COLO829 (cell line): ENCODE measurements around the gene KCNAB1.

Experiments
- DNase-seq: peaks from one replicate; pipeline ENCODE4 v3.0.0; 2012; ENCODE audit warnings: low spot score

Gene KCNAB1

GRCh38 chr3:156455839-156456238 lies 335.5 kb downstream of the KCNAB1 start:
- no peak for DNase-seq

DNA sequence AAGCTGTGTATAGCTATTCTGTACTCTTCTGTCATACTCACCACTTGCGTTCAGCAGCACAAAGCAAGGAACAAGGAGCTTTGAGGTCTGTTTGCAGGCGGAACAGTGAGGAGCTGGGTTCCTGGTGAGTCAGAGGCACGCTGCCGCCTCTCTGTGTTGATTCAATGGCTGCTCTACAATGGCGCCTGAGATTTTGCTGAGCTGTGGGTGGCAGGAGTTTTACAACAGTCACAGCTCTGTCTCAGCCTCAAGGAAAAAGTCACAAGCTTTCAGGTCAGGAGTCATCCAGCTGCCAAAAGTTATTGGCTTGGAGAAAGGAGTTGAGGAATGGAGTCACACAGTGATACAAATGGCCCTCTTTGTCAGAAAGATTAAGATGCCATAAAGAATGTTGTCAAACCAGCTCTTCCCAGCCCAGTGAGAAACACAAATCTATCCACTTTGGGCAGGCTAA lies 336.4 kb downstream of the KCNAB1 start:
- DNase-seq, result peak; percentile 92

DNA sequence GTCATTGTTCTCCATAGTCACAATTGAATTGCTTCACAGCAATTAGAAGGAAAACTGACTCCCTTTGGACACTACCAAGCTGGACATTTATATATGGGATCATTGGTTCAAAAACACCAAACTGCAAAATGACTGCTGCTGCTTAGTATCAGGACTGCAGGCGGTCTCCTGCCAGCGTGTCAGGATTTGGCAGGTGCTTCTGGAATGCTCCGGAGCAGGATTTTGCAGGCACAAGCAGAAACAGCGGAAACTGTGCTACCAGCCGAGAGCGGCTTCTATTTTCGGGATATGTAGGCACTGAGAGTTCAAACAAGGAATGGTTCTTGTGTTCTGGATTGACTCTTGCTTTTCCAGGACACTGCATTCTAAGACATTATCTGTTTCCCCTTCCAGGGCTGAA lies 339.1 kb downstream of the KCNAB1 start:
- no peak for DNase-seq

DNA sequence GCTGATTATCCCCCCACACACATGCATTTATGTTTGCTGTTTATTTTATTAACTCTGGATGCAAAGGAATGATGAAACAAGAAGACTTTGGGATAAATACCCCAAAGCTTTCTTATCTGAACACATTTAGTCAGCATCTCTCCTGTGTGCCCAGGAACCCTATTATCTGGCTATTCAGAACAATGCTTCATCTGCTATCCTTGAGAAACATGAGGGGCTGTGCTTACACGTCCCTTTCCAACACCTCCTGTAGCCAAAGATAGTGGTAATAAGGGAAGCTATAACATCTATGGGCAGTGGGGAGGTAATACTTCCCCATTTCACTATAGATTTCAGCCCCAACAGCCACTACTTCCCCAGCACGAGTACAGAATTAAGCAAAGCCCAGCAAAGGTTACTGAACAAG lies 339.8 kb downstream of the KCNAB1 start:
- no peak for DNase-seq

- no peak for DNase-seq
Observed at GRCh38 chr3:156461889-156462288, 341.5 kb downstream of the KCNAB1 start.

- no peak for DNase-seq
Observed at GRCh38 chr3:156463123-156463522, 342.7 kb downstream of the KCNAB1 start.

DNA sequence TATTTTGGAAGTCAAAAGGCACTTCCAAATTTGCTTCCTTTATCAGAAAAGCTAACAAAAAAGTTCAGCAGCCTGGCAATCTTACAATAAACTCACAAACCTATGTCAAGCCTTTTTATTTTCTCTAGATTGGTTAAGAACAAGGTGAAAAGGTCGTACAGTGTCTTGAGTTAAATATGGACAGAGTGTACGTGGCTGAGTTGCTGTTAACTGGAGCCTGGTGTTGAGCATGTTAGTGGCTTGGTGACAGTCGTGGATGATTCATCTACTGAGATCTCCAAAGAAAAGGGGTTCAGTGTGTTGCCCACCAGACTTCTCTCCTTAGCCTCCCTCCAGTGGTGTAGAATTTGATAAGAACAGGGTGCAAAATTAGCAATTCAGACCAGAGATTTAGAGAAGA lies 344.8 kb downstream of the KCNAB1 start:
- DNase-seq, result no peak

- DNase-seq, result no peak
Observed at GRCh38 chr3:156469456-156469855, 349.1 kb downstream of the KCNAB1 start.

DNA sequence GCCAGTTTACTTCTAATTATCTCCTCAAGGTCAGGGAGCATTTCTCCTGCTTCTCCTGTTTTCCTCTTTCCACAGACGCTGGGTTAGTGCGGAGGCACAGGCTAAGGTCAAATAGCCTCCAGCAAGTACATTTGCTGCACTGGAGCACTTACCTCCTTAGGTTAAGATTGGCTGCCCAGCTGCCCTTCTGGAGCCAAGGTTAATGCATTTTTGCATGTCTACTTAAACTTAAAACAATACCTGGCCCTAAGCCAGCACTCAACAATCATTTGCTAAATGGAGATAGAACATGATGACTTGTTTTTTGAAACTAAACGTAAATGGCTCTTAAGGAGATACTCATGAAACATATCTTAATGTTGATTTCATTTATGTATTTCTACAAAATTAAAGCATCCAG lies 351.1 kb downstream of the KCNAB1 start:
- no peak for DNase-seq

- DNase-seq, result no peak
Observed at GRCh38 chr3:156472150-156472549, 351.8 kb downstream of the KCNAB1 start.

DNA sequence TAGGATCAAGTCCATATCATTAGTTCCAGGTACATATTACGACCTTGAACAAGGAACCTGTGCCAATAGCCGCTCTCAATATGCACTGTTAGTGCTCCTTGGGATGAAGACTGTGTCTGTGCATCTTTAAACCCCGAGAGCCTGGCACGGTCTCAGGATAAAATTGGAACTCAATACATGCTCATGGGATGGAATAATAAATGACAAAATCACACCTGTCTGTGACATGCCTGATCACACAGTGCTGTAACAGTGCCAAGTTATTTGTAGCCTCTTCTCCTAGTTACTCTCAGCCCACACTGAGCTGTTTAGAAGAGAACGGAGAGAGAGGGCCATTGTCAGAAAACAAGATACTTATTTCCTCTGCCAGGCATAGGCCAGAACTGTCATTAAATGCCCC lies 352.3 kb downstream of the KCNAB1 start:
- no peak for DNase-seq

DNA sequence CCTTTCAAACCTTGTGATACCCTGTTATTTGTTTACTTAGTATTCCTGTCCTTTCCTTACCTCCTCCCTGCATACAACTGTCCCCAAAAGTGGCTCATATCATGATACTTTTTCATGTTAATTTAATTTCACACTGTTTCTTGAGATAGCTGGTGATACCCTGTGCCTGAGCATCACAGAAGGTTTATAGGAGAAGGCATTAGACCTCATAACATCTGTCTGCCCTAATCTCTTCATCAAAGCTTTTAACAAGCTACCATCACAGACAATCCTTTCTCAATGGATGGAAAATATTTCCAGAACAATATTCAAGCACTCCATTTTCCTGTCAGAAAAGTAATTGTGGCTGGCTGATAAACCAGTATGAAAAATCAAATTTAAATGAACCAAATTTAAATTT lies 353.0 kb downstream of the KCNAB1 start:
- no peak for DNase-seq

- peak; percentile 55 for DNase-seq
Observed at GRCh38 chr3:156474560-156475389, 354.4 kb downstream of the KCNAB1 start.

DNA sequence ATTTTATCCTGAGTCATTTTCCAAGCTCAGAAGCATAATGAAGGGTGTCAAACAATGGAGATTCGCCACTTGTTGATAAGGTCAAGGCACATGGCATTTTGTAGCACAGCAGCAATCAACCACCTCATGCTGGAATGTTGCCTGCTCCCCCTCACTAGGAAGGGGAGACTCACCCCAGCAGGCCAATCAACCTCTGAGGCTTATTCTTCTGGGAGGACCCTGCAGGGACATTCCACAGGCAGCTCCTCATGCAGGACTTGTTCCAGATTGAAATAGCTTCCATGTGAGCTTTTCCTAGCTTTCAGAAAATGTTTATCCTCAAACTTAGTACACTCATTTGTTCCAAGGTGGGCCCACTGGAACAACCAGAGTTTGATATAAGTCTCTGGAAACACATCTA lies 356.9 kb downstream of the KCNAB1 start:
- DNase-seq, result no peak

DNA sequence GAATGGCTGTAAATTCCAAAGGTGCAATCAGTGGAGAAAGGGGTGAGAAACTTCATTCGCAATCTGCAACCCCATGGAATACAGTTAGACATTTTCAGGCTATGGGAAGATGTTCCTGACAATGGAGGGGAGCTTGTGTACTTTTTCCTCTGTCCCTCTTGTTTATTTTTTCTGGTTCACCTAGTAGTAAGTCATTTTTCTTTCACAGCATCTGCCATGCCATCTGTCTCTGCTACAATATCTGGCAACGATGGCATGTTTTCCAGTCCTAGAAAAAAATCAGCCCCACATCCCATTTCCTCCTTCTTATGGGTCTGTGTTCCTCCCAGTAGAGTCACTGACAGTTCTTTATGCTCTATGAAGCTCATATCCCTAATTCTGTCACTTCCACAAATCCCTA lies 358.5 kb downstream of the KCNAB1 start:
- no peak for DNase-seq

DNA sequence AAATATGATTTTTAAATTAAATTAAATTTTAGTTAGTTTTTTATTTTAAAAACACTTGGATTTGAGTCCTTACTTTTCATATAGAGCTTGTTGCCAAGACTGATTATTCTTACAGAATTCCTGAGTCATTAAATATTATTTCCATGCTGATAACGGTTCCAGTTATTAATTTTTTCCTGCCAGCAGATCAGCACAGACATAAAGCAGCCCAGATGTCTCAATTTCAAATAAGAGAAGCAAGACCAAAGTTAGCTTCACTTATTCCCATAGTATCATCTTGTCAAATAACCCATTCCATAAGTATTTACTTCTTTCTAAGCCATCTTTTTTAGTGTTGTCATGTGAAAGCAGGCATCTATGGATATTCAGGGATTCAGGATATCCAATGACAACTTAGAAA lies 359.2 kb downstream of the KCNAB1 start:
- no peak for DNase-seq

DNA sequence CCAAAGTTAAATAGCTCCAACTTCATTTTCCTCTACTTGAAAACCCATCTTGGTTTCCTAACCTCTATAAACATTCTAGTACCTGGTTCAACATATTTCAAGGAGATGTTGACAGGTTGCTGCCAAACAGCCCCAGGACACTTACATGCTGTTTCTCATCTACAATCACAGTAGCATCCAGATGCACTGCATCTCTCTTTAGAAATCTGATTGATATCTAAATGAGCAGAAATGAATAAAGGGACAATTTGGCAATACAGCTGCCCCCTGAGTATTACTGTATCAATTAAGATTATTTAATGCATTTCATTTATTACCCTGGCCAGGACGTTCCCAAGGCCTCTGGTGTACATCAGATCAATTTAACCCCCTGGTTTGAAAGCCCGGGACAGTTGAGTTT lies 360.6 kb downstream of the KCNAB1 start:
- no peak for DNase-seq

- no peak for DNase-seq
Observed at GRCh38 chr3:156483002-156483401, 362.6 kb downstream of the KCNAB1 start.

DNA sequence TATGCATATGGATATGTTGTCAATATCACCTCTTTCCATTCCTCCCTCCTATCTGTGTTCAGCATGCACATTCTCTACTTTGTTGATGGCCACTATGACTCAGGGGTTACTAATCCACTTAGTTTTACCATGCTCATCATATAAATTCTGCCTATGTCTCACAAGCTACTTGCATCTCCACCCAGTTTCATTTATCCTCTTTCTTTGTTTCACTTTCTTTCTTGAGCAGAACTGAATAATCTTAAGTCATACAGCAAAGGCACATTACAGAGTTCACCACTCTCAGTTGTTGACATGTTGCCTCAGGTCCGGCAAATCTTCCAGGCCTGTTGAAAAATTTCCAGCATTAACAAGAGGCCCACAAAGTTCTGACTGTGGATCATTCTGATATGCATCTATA lies 363.0 kb downstream of the KCNAB1 start:
- DNase-seq, result peak; percentile 74

GRCh38 chr3:156483961-156484787 lies 363.8 kb downstream of the KCNAB1 start:
- peak; percentile 78 for DNase-seq

DNA sequence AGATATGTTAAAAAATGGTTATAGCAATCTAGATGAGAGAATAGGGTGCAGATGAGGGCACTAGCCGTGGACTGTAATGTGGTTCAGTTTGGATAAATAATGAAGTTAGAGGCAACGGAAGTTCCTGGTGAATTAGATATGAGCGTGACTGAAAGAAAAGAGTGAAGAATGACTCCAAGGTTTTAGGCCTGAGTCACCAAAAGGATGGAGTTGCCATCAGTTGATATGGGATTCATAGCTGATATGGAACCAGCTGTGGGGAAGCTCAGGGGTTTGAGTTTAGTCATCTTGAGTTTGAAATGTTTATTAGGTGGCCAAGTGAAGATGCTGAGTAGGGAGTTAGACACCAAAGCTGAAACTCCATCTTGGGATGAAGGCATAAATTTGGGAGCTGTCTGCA lies 368.4 kb downstream of the KCNAB1 start:
- DNase-seq, result no peak

DNA sequence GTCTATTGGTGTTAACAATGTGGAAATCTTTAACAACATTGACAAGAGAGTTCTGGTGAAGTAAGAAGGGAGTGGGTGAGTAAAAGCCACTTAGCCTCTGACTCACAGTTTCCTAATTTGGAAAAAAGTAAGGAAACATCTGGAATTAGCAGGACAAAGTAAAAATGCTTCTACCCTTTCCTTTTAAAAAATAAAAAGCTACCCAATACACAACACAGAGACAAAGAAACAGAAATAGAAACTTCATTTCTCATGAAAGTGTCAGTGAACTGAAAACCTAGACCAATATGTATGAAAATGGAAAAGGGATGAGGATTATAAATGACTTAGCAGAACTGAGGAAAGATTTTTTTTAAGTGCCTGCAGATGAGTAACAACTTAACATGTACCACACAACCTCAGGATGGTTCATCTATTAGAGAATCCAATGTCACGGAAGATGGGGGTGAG lies 369.1 kb downstream of the KCNAB1 start:
- DNase-seq, result no peak

DNA sequence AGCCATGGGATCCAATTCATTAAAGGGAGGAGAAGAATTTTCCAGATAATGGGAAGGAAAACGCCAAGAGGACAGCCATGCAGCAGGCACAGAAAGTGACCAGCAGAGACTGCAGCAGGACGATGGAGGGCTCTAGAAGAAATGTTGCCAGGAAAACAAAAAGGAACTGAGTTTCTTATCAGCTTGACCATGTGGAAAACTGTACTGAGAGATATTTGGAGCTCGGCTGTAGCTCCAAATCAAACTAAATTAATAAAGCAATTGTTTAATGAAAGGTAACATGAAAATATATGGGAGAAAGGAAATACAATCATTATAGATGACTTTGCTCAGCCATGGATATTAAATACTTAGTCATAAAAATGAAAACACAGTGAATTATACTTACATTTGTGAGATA lies 370.8 kb downstream of the KCNAB1 start:
- no peak for DNase-seq
